ENCODE data around the gene RNF167.
"Not testable (repeated sequence)": the region's sequence is repeated elsewhere in the genome, so short reads cannot be mapped to it uniquely, and the experiment has no call there.

Gene RNF167

DNA sequence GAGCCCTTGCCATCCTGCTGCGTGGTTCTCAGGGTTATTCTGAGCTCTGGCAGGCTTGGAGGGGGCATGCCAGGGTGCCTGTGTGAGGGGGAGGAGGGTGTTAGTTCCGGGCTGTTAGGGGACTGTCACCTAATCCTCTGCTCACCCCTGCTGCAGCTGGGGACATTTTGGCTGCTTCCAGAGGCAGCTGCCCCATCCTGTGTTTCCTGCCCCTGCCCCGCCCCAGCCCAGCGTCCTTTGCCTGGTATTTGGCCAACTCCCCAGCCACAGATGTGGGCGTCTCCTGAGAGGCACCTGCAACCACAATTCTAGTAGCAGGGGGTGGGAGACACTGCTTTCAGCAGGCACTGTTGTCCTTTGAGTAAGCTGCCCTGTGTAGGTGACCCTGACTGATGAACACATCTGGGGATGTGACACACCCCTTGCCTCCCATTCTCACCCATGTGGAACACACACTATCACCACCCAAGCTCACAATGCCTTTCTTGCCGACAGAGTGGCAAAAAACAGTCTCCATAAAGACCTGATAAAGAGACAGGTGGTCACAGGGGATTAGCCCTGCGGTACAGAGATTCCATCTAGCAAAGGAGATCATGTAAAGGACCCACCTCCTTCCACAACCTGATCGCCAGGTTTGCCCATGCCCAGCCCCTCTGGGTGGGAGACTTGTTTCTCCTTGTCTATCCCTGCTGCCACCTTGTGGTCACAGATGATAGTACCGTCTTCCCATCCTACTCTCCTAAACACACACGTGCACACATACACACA, 36.8 kb upstream of the RNF167 start, which contains the start of gene CHRNE:
CHRNE (minus strand) TSS at position 48 of the 768 bp plus-strand sequence; CDS start at position 13, 35 bp downstream.
- DNase-seq, result peak; percentile 56 to 72

DNA sequence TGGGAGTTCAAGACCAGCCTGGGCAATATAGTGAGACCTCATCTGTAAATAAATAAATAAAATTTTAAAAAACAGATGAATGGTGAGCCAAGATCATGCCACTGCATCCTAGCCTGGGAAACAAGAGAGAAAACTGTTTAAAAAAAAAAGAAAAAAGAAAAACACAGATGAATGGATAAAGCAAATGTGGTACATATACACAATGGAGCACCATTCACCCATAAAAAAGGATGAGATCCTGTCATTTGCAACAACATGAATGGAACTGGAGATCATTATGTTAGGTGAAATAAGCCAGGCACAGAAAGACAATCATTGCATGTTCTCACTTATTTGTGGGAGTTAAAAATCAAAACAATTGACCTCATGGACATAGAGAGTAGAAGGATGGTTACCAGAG, 33.4 kb upstream of the RNF167 start:
- DNase-seq, result not testable (repeated sequence)

GRCh38 chr17:4908301-4908700, 31.8 kb upstream of the RNF167 start:
- DNase-seq, result no peak

GRCh38 chr17:4908711-4909496, 31.2 kb upstream of the RNF167 start:
- DNase-seq, result peak; percentile 57 to 68

DNA sequence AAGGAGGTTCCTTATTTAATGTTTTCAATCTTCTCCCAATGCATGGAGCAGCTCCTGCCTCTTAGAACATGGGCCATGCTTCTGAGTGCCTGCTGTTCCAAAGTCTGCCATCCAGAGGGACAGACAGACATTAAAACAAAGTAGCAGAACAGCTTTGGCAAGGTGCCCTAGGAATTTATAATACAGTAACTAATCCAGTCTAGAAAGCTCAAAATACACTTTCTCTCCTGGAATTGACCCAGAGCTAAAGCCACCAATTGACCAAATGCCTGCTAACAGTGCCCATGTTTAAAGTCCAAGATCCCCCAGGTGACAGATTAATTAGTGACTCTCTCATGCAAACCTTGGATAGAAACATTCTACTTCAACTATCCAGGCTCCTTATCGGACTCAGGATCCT, 26.1 kb upstream of the RNF167 start:
- DNase-seq, result no peak

- DNase-seq, result not testable (repeated sequence)
Observed at GRCh38 chr17:4914551-4914950, 25.5 kb upstream of the RNF167 start.

DNA sequence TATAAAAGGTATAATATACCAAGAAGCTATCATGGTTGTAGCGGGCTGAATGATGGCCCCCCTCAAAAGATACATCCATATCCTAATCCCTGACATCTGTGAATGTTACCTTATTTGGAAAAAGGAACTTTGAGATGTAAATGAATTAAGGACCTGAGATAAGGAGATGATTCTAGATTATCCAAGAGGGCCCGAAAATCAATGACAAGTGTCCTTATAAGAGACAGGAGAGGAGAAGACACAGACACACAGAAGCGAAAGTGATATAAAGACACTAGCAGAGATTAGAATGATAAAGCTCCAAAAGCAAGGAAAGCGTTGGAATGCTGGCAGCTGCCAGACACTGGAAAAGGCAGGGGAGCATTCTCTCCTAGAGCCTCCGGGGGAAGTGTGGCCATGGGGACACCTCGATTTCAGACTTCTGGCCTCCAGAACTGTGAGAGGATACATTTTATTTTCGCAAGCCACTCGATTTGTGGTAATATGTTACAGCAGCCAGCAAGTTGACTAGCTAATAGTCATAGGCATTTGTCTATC, 20.5 kb upstream of the RNF167 start:
- DNase-seq, result no peak

GRCh38 chr17:4920351-4921048, 19.6 kb upstream of the RNF167 start:
- DNase-seq, result no peak

GRCh38 chr17:4921320-4921719, 18.7 kb upstream of the RNF167 start:
- DNase-seq, result no peak

DNA sequence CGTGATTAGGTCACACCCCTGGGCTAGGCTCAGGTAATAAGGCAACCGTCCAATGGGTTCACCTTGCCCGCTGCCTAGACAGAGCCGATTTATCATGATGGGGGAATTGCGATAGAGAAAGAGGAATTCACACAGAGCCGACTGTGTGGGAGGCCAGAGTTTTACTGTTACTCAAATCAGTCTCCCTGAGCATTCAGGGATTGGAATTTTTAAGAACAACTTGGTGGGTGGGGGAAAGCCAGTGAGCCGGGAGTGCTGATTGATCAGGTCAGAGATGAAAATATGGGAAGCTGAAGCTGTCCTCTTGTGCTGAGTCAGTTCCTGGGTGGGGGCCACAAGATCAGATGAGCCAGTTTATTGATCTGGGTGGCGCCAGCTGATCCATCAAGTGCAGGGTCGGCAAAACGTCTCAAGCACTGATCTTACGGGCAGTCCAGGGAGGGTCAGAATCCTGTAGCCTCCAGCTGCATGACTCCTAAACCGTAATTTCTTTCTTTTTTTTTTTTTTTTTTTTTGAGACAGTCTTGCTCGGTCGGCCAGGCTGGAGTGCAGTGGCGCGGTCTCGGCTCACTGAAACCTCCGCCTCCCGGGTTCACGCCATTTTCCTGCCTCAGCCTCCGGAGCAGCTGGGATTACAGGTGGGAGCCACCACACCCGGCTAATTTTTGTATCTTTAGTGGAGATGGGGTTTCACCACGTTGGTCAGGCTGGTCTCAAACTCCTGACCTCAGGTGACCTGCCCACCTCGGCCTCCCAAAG, 13.3 kb upstream of the RNF167 start:
- not testable (repeated sequence) for DNase-seq

- no peak for DNase-seq
Observed at GRCh38 chr17:4928881-4929280, 11.2 kb upstream of the RNF167 start.

GRCh38 chr17:4931963-4932362, 8.1 kb upstream of the RNF167 start, which contains the start of gene GP1BA:
Gene GP1BA, plus strand, starts transcription at chr17:4932277. Its CDS starts 328 bp downstream, at chr17:4932605.
- no peak for DNase-seq

GRCh38 chr17:4932756-4933155, 7.3 kb upstream of the RNF167 start:
- no peak for DNase-seq

- DNase-seq, result no peak
Observed at GRCh38 chr17:4933646-4934045, 6.4 kb upstream of the RNF167 start.

GRCh38 chr17:4934173-4934979, 5.7 kb upstream of the RNF167 start:
- DNase-seq, result no peak

GRCh38 chr17:4935650-4936049, 4.4 kb upstream of the RNF167 start:
- DNase-seq, result no peak

- DNase-seq, result no peak
Observed at GRCh38 chr17:4936436-4936835, 3.6 kb upstream of the RNF167 start.

DNA sequence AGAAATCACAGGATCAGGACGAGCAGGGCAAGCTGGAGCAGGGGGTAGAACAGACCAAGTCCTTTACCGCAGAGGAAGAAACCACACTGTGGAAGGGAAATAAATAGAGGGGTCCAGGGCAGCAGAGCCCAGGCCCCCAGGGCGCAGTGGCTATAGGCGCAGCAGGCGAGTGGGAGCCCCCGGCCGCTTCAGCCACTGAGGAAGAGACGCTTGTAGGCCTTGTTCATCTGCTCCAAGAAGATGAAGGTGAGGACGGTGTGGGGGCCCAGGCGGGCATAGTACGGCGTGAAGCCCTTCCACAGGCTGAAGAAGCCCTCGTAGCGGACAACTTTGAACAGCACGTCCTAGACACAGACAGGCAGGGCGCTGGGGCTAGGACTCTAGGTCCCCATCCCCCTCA, 2.5 kb upstream of the RNF167 start:
- DNase-seq, result no peak

DNA sequence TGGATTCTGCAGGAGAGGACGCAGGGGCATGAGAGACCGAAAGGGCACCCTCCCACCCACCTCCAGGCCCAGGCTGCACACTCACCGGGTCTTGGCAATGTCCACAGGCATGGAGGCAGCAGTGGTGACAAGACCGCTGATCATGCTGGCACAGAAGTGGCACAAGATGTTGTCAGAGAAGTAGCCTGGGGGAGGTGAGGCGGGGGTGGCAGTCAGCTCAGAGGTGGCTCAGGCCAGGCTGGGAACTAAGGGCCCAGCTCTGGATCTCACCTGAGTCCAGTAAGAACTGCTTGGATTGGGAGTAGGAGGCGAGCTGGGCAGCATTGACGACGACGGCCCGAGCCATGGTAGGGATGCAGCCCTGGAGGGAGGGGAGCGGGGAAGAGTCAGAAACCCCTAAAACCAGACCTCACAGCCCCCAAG, 2.0 kb upstream of the RNF167 start:
- no peak for DNase-seq

GRCh38 chr17:4938688-4939545, 1.2 kb upstream of the RNF167 start:
- DNase-seq, result no peak

DNA sequence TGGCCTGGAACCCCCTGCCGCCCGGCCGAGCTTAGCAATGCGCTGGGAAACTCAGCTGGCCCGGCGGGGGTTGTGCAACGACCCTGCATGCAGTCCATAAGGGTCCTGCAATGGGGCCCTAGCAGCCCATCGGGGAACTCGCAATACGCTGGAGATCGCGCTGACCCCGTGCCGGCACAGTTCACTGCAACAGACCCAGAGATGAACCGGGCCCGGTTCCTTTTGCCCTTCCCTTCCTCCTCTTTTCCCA, 597 bp upstream of the RNF167 start:
- peak in 1 of 2 experiments; percentile 27 for DNase-seq
